H1 (cell line): ENCODE data around the gene USP36. TPM values are rescaled to one million over a fixed set of nuclear protein-coding genes. Genes with fewer than 3 reads are reported as not detected.

Experiments
- CEBPB ChIP-seq: IDR thresholded peaks from 2 replicates; pipeline ENCODE4 v1.6.1; 2012; ENCODE audit warnings: low read depth, low read length
- CREB1 ChIP-seq: IDR thresholded peaks from 2 replicates; pipeline ENCODE4 v1.6.1; 2012; ENCODE audit warnings: inconsistent platforms
- JUND ChIP-seq: IDR thresholded peaks from 2 replicates; pipeline ENCODE4 v1.6.1; 2011; ENCODE audit warnings: mild to moderate bottlenecking, improper control_type of control experiment, low read length
- KDM4A ChIP-seq: IDR thresholded peaks from one replicate; pipeline ENCODE4 v1.7.1; 2012; ENCODE audit warnings: low read depth, mild to moderate bottlenecking, moderate library complexity, low read length, inconsistent platforms; ENCODE audit not compliant: severe bottlenecking
- SP2 ChIP-seq: IDR thresholded peaks from 2 replicates; pipeline ENCODE4 v1.6.1; 2012; ENCODE audit warnings: mild to moderate bottlenecking, low read length, inconsistent platforms
- TCF12 ChIP-seq: IDR thresholded peaks from 2 replicates; pipeline ENCODE4 v1.6.1; 2011; ENCODE audit warnings: low read depth, mild to moderate bottlenecking, low read length
- ZNF274 ChIP-seq: IDR thresholded peaks from 2 replicates; pipeline ENCODE4 v1.7.0; 2012; ENCODE audit warnings: low read length, borderline replicate concordance; ENCODE audit errors: extremely low read depth
- polyA plus RNA-seq, 7 experiments: library from polyadenylated mRNA; depleted of rRNA in 3 of 7; stranded (reverse) in 5 of 7; unstranded in 2 of 7; fragments of >200 nt in 5 of 7; fragments of 200-250 nt in 2 of 7; gene quantifications; 1 replicate in 5 of 7; 2 replicates in 1 of 7; 4 replicates in 1 of 7; pipeline versions ENCODE4 v1.2.1 to v1.2.3, GENCODE V29; 2011 to 2013; ENCODE audit warnings: missing spikeins in 2 of 7, mixed read lengths in 2 of 7
- total RNA-seq: library from RNA; stranded (reverse); fragmentation: NEBNext Ultra II Directional; extraction: Animal tissue kit (Norgen Biotek cat#: 25700); gene quantifications from 2 replicates; pipeline ENCODE4 v1.2.1, GENCODE V29; 2021
- TF ChIP-seq, protein P1 (sequence below): fragments of 300-600 bp; sonication (generic); IDR thresholded peaks from 2 replicates; pipeline ENCODE4 v1.7.1; 2012; ENCODE audit warnings: low read length, moderate library complexity, mild to moderate bottlenecking, inconsistent platforms; ENCODE audit not compliant: insufficient replicate concordance
- TF ChIP-seq, protein P2 (sequence below): IDR thresholded peaks from 2 replicates; pipeline ENCODE4 v1.6.1; 2012; ENCODE audit warnings: low read length, inconsistent platforms
- TF ChIP-seq, protein P3 (sequence below): IDR thresholded peaks from 2 replicates; pipeline ENCODE4 v1.6.1; 2011; ENCODE audit warnings: low read length, improper control_type of control experiment

The USP36 gene
- total and polyA plus RNA-seq, 2 of the 8 experiments (the other 6 are each of a cell fraction or from before 2014, with no cell fraction given) = 40.7 to 67.7 TPM

DNA sequence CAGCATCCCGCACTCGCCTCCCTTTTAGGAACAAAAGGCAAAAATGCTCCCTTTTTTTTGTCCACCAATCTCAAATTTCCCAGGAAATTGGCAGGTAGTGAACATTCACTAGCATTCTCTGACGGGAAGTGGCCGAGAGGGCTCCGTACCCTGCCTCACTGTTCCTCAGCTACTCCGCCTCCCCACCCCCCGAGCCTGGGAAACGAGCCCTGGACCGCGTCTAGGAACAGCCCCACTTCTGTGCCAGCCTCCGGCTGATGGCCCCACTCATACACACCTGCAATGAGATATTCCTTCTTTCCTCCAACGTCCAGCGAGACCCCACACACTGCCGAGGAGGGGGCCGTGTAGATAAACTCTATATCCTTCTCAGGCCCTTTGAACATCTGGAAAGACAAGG, 30.0 kb upstream of the USP36 start (continued):
- TF ChIP-seq, protein P1, sequence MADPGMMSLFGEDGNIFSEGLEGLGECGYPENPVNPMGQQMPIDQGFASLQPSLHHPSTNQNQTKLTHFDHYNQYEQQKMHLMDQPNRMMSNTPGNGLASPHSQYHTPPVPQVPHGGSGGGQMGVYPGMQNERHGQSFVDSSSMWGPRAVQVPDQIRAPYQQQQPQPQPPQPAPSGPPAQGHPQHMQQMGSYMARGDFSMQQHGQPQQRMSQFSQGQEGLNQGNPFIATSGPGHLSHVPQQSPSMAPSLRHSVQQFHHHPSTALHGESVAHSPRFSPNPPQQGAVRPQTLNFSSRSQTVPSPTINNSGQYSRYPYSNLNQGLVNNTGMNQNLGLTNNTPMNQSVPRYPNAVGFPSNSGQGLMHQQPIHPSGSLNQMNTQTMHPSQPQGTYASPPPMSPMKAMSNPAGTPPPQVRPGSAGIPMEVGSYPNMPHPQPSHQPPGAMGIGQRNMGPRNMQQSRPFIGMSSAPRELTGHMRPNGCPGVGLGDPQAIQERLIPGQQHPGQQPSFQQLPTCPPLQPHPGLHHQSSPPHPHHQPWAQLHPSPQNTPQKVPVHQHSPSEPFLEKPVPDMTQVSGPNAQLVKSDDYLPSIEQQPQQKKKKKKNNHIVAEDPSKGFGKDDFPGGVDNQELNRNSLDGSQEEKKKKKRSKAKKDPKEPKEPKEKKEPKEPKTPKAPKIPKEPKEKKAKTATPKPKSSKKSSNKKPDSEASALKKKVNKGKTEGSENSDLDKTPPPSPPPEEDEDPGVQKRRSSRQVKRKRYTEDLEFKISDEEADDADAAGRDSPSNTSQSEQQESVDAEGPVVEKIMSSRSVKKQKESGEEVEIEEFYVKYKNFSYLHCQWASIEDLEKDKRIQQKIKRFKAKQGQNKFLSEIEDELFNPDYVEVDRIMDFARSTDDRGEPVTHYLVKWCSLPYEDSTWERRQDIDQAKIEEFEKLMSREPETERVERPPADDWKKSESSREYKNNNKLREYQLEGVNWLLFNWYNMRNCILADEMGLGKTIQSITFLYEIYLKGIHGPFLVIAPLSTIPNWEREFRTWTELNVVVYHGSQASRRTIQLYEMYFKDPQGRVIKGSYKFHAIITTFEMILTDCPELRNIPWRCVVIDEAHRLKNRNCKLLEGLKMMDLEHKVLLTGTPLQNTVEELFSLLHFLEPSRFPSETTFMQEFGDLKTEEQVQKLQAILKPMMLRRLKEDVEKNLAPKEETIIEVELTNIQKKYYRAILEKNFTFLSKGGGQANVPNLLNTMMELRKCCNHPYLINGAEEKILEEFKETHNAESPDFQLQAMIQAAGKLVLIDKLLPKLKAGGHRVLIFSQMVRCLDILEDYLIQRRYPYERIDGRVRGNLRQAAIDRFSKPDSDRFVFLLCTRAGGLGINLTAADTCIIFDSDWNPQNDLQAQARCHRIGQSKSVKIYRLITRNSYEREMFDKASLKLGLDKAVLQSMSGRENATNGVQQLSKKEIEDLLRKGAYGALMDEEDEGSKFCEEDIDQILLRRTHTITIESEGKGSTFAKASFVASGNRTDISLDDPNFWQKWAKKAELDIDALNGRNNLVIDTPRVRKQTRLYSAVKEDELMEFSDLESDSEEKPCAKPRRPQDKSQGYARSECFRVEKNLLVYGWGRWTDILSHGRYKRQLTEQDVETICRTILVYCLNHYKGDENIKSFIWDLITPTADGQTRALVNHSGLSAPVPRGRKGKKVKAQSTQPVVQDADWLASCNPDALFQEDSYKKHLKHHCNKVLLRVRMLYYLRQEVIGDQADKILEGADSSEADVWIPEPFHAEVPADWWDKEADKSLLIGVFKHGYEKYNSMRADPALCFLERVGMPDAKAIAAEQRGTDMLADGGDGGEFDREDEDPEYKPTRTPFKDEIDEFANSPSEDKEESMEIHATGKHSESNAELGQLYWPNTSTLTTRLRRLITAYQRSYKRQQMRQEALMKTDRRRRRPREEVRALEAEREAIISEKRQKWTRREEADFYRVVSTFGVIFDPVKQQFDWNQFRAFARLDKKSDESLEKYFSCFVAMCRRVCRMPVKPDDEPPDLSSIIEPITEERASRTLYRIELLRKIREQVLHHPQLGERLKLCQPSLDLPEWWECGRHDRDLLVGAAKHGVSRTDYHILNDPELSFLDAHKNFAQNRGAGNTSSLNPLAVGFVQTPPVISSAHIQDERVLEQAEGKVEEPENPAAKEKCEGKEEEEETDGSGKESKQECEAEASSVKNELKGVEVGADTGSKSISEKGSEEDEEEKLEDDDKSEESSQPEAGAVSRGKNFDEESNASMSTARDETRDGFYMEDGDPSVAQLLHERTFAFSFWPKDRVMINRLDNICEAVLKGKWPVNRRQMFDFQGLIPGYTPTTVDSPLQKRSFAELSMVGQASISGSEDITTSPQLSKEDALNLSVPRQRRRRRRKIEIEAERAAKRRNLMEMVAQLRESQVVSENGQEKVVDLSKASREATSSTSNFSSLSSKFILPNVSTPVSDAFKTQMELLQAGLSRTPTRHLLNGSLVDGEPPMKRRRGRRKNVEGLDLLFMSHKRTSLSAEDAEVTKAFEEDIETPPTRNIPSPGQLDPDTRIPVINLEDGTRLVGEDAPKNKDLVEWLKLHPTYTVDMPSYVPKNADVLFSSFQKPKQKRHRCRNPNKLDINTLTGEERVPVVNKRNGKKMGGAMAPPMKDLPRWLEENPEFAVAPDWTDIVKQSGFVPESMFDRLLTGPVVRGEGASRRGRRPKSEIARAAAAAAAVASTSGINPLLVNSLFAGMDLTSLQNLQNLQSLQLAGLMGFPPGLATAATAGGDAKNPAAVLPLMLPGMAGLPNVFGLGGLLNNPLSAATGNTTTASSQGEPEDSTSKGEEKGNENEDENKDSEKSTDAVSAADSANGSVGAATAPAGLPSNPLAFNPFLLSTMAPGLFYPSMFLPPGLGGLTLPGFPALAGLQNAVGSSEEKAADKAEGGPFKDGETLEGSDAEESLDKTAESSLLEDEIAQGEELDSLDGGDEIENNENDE = no peak
- TF ChIP-seq SP2 = no peak
- TF ChIP-seq ZNF274 = no peak
- TF ChIP-seq, protein P2, sequence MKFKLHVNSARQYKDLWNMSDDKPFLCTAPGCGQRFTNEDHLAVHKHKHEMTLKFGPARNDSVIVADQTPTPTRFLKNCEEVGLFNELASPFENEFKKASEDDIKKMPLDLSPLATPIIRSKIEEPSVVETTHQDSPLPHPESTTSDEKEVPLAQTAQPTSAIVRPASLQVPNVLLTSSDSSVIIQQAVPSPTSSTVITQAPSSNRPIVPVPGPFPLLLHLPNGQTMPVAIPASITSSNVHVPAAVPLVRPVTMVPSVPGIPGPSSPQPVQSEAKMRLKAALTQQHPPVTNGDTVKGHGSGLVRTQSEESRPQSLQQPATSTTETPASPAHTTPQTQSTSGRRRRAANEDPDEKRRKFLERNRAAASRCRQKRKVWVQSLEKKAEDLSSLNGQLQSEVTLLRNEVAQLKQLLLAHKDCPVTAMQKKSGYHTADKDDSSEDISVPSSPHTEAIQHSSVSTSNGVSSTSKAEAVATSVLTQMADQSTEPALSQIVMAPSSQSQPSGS = no peak
- TF ChIP-seq, protein P3, sequence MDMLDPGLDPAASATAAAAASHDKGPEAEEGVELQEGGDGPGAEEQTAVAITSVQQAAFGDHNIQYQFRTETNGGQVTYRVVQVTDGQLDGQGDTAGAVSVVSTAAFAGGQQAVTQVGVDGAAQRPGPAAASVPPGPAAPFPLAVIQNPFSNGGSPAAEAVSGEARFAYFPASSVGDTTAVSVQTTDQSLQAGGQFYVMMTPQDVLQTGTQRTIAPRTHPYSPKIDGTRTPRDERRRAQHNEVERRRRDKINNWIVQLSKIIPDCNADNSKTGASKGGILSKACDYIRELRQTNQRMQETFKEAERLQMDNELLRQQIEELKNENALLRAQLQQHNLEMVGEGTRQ = no peak
- TF ChIP-seq KDM4A = no peak
- no peak for TF ChIP-seq JUND
- TF ChIP-seq CEBPB = no peak
- TF ChIP-seq CREB1 = no peak
- no peak for TF ChIP-seq TCF12
